Right cardiac atrium (tissue), 5 donors: ENCODE measurements around the gene MRPS22. TPM values are rescaled to one million over a fixed set of nuclear protein-coding genes. Genes with fewer than 3 reads are reported as not detected.

Source experiments
- ATAC-seq, 2 donors: fragments of 200-7000 bp; cut with Tn5 transposase; one replicate each; pipeline versions ENCODE4 v1.8.0 to v1.9.1; 2020; ENCODE audit warnings: moderate library complexity in 2 of 2, mild to moderate bottlenecking in 1 of 2
- DNase-seq, 3 donors: peaks; one replicate each; pipeline ENCODE4 v3.0.0-alpha.2; 2020
- H3K27ac ChIP-seq: one replicate; pipeline ENCODE4 v1.5.1; 2013; ENCODE audit warnings: mild to moderate bottlenecking, low read length, control low read depth, moderate library complexity
- H3K27me3 ChIP-seq: one replicate; pipeline ENCODE4 v1.6.1; 2013; ENCODE audit not compliant: control insufficient read depth, insufficient read depth
- H3K4me1 ChIP-seq: one replicate; pipeline ENCODE4 v1.6.1; 2013; ENCODE audit warnings: low read length; ENCODE audit not compliant: control insufficient read depth, insufficient read depth
- H3K4me3 ChIP-seq: one replicate; pipeline ENCODE4 v1.5.1; 2013; ENCODE audit warnings: low read length, control low read depth
- H3K9me3 ChIP-seq: one replicate; pipeline ENCODE4 v1.6.1; 2013; ENCODE audit warnings: low read length; ENCODE audit not compliant: control insufficient read depth
- WGBS: extraction: QIAGEN DNeasy Blood & Tissue Kit; methylation state at CpG from one replicate; pipeline ENCODE4 v1.1.7; 2013; 5-methylcytosine and 5-hydroxymethylcytosine counted together
- intact Hi-C, 4 donors: fragments of 100-400 bp; cut with DNase I; formaldehyde crosslinking; loops; one replicate each; pipeline versions ENCODE4 v1.11.0 to v1.14.0; 2022 to 2023
- long read RNA-seq, 4 donors: library from polyadenylated mRNA; unstranded; transcript quantifications; one replicate each; pipeline ENCODE4 v2.0.0, GENCODE V29; 2020 to 2021
- polyA plus RNA-seq: library from polyadenylated mRNA; stranded (reverse); fragments of 200-250 nt; gene quantifications from one replicate; pipeline ENCODE4 v1.2.3, GENCODE V29; 2013
- total RNA-seq, 4 donors: library from RNA; stranded (reverse); fragmentation: NEBNext Ultra II Directional; extraction: Animal tissue kit (Norgen Biotek cat#: 25700); gene quantifications; one replicate each; pipeline ENCODE4 v1.2.1, GENCODE V29; 2021
- donor health status: healthy with polysubstance abuse.
- donor health status: DM: no; HTN: yes; CAD: no.
- donor health status: DM: no; HTN: no; CAD: no.
- donor health status: DM: no; HTN: yes; CAD: no; lungs with severe emphysema.
- donor health status: DM: yes; HTN: yes; CAD: no.

Gene MRPS22
- 10 to 100 TPM; 51.8 to 68.4 (median 56.4) TPM for total RNA-seq
- polyA plus RNA-seq = 91.5 TPM
- long read RNA-seq, donor 1, transcript MRPS22-202 (8 exons, 1,099 nt) = minor isoform, 12 of 106 reads
- long read RNA-seq, donor 1, transcript MRPS22-201 (8 exons, 1,120 nt) = major isoform, 88 of 106 reads
- long read RNA-seq, donor 1, partial matches to known transcripts = 1 of 106 reads
- long read RNA-seq, donor 1, other reads (novel, unspliced or antisense) = 2 of 106 reads
- long read RNA-seq, donor 2, transcript MRPS22-202 (8 exons, 1,099 nt) = minor isoform, 8 of 39 reads
- long read RNA-seq, donor 2, transcript MRPS22-201 (8 exons, 1,120 nt) = major isoform, 30 of 39 reads
- long read RNA-seq, donor 2, partial matches to known transcripts = 0 of 39 reads
- long read RNA-seq, donor 2, other reads (novel, unspliced or antisense) = 1 of 39 reads
- long read RNA-seq, donor 3, transcript MRPS22-202 (8 exons, 1,099 nt) = minor isoform, 13 of 155 reads
- long read RNA-seq, donor 3, transcript MRPS22-201 (8 exons, 1,120 nt) = major isoform, 125 of 155 reads
- long read RNA-seq, donor 3, partial matches to known transcripts = 5 of 155 reads
- long read RNA-seq, donor 3, other reads (novel, unspliced or antisense) = 9 of 155 reads
- long read RNA-seq, donor 4, transcript MRPS22-202 (8 exons, 1,099 nt) = minor isoform, 8 of 37 reads
- long read RNA-seq, donor 4, transcript MRPS22-201 (8 exons, 1,120 nt) = major isoform, 25 of 37 reads
- long read RNA-seq, donor 4, partial matches to known transcripts = 2 of 37 reads
- long read RNA-seq, donor 4, other reads (novel, unspliced or antisense) = 2 of 37 reads

DNA sequence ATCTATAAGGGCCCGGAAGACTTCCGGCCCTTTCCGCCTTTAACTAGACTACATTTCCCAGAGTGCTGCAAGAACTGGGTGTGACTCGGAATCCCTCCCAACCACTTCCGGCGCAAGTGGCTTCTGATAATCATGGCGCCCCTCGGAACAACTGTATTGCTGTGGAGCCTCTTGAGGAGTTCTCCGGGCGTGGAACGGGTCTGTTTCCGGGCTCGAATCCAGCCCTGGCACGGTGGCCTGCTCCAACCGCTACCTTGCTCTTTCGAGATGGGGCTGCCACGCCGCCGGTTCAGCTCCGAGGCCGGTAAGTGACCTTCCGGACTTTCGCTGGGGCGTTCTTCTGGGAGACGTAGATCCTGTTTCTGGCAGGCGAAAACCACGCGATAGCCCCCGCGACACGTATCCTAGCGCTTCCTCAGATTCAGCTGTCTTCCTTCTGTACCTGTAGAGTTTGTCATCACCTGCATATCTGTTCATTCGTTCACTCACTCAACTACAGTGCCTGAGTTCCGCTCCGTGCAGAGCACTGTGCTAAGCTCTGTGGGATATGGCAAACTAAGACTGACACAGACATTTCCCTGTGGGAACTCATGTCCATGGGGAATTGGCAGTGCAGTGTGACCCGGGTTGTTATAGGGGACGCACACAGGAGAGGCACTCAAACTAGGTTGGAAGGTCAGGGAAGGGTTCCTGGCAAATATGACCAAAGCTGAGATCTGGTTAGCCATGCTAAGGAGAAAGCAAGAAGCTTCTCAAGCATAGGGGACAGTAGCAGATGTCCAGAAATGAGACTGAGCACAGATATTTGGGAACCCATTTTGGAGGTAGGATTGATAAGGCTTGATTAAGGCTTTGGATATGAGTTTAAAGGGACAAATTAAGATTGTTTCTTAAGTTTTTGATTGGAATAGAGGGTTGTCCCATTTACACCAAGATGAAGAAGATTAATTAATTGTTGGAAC is at the start of gene MRPS22:
Gene MRPS22 (plus strand): TSS at position 126 of the 962 bp plus-strand sequence. CDS start 7 bp downstream, at position 133.
- Histone ChIP-seq H3K4me3 (peak within 1 kb of the TSS; percentile 79), H3K27me3 (no peaks in the 10 kb centered on the region), H3K4me1 (peaks cover 4% of the 10 kb centered on the region), H3K27ac (peak within 1 kb of the TSS; percentile 65), H3K9me3 (no peaks in the 10 kb centered on the region)
- ATAC-seq = peak; percentile 94 to 97
- intact Hi-C loops = no loop called here
- under 1% methylated on average over 37 of the region's 37 CpGs for WGBS
- DNase-seq = peak; percentile 81 to 91 (median 86)

DNA sequence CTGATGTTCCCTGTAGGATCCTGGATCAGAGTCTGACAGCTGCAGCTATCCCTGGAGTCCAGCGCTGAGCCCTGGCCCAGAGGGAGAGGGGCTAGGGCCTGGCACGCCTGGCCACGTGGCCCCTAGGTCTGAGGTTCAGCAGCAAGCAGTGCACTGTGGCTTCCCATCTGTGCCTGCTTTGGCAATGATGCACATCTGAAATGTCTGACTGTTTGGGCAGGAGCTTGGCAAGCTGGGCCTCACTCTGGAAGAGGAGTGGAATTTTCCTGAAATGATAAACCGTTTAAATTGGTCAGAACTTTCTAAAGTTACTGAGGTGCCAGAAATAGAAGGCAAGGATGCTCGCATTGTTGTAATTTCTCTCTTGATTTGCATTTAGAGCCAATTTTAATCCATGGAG is 48.8 kb upstream of the MRPS22 start:
- intact Hi-C loops = no loop called here
- H3K27ac ChIP-seq = no peak overlapping the region
- DNase-seq = no peak
- no peaks in the 10 kb centered on the region for H3K4me1 ChIP-seq
- no peak for ATAC-seq
- H3K9me3 ChIP-seq = no peaks in the 10 kb centered on the region
- 73% methylated on average over 5 of the region's 5 CpGs for WGBS
- H3K4me3 ChIP-seq = no peak overlapping the region
- H3K27me3 ChIP-seq = no peaks in the 10 kb centered on the region

DNA sequence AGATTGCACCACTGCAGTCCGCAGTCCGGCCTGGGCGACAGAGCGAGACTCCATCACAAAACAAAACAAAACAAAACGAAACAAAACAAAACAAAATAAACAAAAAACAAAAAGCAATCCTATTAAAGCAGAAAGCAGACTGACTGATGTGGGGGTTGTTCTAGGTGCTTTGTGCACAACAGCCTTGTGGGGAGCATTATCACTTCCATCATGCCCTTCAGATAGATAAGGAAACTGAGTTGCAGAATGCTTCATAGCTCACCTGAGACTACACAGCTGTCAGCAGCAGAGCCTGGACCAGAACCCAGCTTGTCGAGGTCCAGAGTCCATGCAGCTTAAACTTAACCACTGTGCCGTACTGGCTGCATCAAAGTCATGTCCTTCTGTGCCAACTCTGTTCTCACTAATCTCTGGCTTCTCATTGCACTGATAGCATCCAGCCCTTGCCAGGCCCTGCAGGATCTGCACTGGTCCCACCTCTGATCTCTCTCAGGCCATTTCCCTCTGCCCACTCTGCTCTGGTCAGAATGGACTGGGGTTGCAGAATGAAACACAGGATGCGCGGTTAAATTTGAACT is 47.6 kb upstream of the MRPS22 start:
- ATAC-seq = peak in 1 of 2 donors; percentile 40
- intact Hi-C loops = no loop called here
- no peaks in the 10 kb centered on the region for H3K27me3 ChIP-seq
- WGBS = 76% methylated on average over 9 of the region's 9 CpGs
- H3K4me1 ChIP-seq = peaks cover 3% of the 10 kb centered on the region
- no peak overlapping the region for H3K4me3 ChIP-seq
- H3K27ac ChIP-seq = no peak overlapping the region
- H3K9me3 ChIP-seq = no peaks in the 10 kb centered on the region
- no peak for DNase-seq

DNA sequence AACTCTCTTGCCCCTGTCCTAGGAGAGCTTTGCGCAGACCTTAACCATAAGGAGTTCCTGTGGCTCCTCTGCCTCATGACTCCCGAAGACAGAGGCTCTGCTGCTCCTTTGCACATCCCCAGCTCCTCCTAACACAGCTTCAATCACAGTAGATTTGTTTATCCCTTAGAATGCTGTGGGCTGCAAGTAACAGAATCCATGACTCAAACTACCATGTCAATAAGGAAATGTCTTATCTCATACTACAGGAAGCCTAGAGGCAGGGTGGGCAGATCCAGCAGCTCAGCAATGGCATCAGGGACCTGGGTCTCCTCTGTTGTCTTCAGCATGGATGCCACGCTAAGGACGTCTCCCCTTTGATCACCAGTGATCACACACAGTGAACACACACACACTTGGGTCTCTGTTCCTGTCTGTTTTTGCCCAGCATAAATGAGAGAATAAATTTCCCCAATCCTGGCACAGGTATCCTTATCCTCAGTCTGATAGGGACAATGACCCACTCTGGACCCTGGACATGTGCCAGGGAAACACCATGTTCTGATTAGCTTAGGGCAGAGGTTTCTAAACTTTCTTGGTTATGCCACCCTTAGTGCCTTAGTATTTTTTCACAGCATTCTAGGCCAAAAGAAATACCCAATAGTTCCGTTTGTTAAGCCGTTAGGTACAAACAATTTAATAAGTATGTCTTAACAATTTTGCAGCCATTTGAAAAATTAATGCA is 46.1 kb upstream of the MRPS22 start:
- no peaks in the 10 kb centered on the region for H3K9me3 ChIP-seq
- intact Hi-C loops = no loop called here
- ATAC-seq (no peak), DNase-seq (no peak)
- H3K27ac ChIP-seq = no peak overlapping the region
- no peak overlapping the region for H3K4me3 ChIP-seq
- H3K4me1 ChIP-seq = peaks cover 3% of the 10 kb centered on the region
- 81% methylated on average over 6 of the region's 6 CpGs for WGBS
- H3K27me3 ChIP-seq = no peaks in the 10 kb centered on the region

DNA sequence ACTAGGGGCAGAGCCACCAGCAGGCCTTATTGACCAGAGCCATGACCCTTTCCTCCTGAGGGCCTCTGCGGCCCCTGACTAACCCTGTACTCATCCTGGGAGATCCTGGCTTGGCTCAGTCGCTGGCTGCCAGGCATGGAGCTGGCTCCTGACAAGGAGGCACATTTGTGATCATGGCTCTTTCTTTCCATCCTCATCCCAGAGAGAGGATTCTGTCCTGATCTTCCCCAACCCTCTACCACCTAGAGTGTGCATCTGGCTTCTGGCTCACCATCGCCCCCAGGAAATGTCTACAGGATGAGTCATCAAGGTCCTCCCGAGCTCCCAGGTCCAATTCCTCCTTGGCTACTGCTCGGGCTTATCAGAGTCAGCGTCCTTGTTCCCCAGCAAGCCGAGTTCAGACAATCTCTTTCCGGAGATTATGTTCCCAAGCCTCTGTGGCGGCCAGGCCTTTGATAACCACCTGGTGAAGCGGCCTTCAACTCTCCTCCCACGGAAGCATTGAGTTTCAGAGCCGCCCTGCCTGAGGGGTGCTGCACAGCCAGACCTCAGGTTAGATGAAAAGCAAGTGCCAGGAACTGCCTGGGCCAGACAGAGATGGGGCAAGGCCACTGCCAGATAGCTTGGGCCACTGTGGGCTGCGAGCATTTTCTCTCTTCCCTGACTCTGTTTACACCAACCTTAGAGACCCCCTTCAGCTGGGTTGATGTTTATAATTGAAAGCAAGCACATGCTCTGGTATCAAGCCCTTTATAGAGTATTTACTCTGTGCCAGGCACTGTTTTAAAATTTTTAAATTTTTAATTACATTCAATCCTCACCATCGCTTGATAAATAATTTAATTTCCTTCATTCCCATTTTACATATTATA is 44.3 kb upstream of the MRPS22 start:
- ATAC-seq (peak in 1 of 2 donors; percentile 22), DNase-seq (no peak)
- H3K9me3 ChIP-seq = no peaks in the 10 kb centered on the region
- peaks cover 3% of the 10 kb centered on the region for H3K4me1 ChIP-seq
- H3K4me3 ChIP-seq = no peak overlapping the region
- no peak overlapping the region for H3K27ac ChIP-seq
- H3K27me3 ChIP-seq = no peaks in the 10 kb centered on the region
- 51% methylated on average over 14 of the region's 14 CpGs for WGBS
- intact Hi-C loops = no loop called here

DNA sequence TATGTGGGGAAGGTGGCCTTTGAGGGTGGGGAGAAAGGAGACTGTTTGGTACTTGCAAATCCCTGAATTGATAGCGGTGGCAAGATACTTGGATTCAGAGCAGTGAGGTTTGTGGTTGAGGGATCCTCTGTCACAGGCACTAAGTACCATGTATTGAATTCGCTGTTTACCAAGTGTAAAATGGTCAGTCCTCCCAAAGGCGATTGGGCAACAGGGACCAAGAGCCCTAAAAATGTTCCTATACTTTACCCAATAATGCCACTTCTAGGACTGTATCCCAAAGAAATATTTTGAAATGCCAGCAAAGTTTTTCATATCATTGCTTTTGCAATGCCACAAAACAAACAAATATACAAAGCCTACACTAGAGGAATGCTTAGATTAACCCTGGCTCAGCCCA is 43.4 kb upstream of the MRPS22 start:
- ATAC-seq (no peak), DNase-seq (no peak)
- intact Hi-C loops = no loop called here
- Histone ChIP-seq H3K4me3 (no peak overlapping the region), H3K9me3 (no peaks in the 10 kb centered on the region), H3K27me3 (no peaks in the 10 kb centered on the region), H3K27ac (no peak overlapping the region), H3K4me1 (peaks cover 3% of the 10 kb centered on the region)
- WGBS = 94% methylated on average over 3 of the region's 3 CpGs

DNA sequence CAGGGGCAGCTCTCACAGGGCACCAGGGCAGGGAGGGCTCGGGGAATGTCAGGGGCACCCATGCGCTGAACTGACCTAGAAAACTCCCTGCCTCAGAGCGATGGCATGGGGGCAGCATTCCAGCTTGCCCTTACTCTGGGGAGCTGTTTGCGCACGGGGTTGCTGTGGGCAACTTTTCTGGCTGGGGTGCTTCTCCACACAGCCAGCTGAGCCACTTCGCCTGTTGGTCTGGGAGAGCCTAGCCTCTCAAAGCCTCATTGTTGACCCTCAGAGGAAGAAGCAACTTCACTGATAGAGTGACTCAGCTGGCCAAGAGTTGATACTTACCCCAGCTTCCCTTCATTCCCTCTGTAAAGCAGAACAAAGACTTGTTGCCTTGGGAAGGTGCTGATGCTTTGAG is 42.6 kb upstream of the MRPS22 start:
- ATAC-seq = no peak
- Histone ChIP-seq H3K4me1 (peaks cover 3% of the 10 kb centered on the region), H3K9me3 (no peaks in the 10 kb centered on the region), H3K27ac (no peak overlapping the region), H3K4me3 (no peak overlapping the region), H3K27me3 (no peaks in the 10 kb centered on the region)
- intact Hi-C loops = no loop called here
- WGBS = 82% methylated on average over 6 of the region's 6 CpGs
- no peak for DNase-seq

DNA sequence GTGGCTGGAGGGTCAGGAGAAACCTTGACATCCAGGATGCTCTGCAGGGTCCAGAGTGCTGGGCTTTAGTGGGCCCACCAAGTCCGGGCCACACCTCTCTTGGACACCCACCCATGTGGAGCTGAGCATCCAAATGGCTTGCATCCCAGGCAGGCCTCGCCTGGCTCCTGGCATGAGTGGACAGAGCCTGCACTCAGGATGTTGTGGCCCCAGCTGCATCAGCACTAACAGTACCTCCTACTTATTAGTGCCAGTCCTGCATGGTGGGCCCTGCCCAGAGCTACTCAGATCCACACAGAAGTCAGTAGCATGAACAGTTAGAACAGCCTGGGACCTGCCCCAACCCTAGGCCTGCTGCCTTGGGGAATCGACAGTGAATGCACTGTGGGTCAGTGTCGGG is 42.2 kb upstream of the MRPS22 start:
- WGBS = 82% methylated on average over 4 of the region's 4 CpGs
- no peaks in the 10 kb centered on the region for H3K9me3 ChIP-seq
- no peak overlapping the region for H3K27ac ChIP-seq
- no peak overlapping the region for H3K4me3 ChIP-seq
- H3K27me3 ChIP-seq = no peaks in the 10 kb centered on the region
- no peak for DNase-seq
- H3K4me1 ChIP-seq = peaks cover 3% of the 10 kb centered on the region
- intact Hi-C loops = no loop called here
- ATAC-seq = no peak

DNA sequence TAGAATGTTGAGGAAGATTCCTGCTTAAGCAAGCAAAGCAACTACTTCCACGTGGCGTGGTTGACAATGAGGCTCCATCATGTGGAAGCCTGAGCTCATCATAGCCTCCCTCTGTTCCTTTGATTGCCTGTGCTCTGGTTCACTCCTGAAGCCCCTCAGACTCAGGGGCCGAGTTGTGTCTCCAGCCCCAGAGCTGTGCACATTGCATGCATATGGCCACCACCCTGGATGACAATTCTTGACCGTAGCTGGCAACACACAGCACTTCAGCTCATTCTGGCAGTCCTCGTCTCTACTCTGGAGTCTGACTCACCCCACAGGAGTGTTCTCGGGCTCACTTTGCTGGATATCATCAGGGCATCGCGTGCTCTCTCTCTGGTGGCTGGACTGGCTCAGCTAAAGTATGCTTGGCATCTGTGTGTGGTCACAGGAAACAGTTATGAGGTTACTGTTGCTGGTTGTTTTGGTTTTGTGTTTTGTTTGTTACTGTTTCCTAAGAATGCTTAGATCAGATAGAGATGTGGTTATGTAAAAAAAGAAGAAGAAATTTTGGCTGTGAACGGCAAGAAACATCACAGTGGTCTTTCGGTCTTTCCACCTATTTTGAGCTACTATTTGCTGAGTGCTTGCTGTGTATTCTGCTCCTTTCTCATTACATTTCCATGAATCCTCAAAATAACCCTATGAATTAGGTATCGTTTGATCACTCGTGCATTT is 41.6 kb upstream of the MRPS22 start:
- no peaks in the 10 kb centered on the region for H3K27me3 ChIP-seq
- H3K4me1 ChIP-seq = peaks cover 3% of the 10 kb centered on the region
- H3K27ac ChIP-seq = no peak overlapping the region
- intact Hi-C loops = no loop called here
- DNase-seq (peak in 2 of 3 donors; percentile 26 to 54), ATAC-seq (peak; percentile 88 to 90)
- no peaks in the 10 kb centered on the region for H3K9me3 ChIP-seq
- 63% methylated on average over 12 of the region's 12 CpGs for WGBS
- no peak overlapping the region for H3K4me3 ChIP-seq
